Occipital lobe (tissue), 2 donors: Measurements from ENCODE around the gene GRIP1. TPM values are rescaled to one million over a fixed set of nuclear protein-coding genes. Genes with fewer than 3 reads are reported as not detected.

Experiments
- DNase-seq: peaks from one replicate; lab custom pipeline; 2025; lab: John Stamatoyannopoulos, UW
- total RNA-seq: library from RNA; depleted of rRNA; stranded (reverse); fragments of >200 nt; gene quantifications from one replicate; pipeline ENCODE4 v1.2.3, GENCODE V29; 2014

The GRIP1 gene
- total RNA-seq, 1 donor from 2014 or later = 104 TPM

- no peak for DNase-seq
Observed at GRCh38 chr12:66461331-66461730, 217.5 kb downstream of the GRIP1 start.

GRCh38 chr12:66459944-66460482, 218.9 kb downstream of the GRIP1 start:
- DNase-seq = no peak

- no peak for DNase-seq
Observed at GRCh38 chr12:66456612-66457011, 222.3 kb downstream of the GRIP1 start.

- DNase-seq = no peak
Observed at GRCh38 chr12:66453844-66454243, 225.0 kb downstream of the GRIP1 start.

GRCh38 chr12:66453120-66453519, 225.8 kb downstream of the GRIP1 start:
- DNase-seq = no peak

- no peak for DNase-seq
Observed at GRCh38 chr12:66449531-66449930, 229.3 kb downstream of the GRIP1 start.

GRCh38 chr12:66447643-66448042, 231.2 kb downstream of the GRIP1 start:
- DNase-seq = no peak

- DNase-seq = no peak
Observed at GRCh38 chr12:66446276-66446675, 232.6 kb downstream of the GRIP1 start.

GRCh38 chr12:66441905-66442559, 236.8 kb downstream of the GRIP1 start:
- no peak for DNase-seq

GRCh38 chr12:66438601-66439000, 240.3 kb downstream of the GRIP1 start:
- DNase-seq = no peak

- no peak for DNase-seq
Observed at GRCh38 chr12:66430106-66430505, 248.8 kb downstream of the GRIP1 start.

- DNase-seq = no peak
Observed at GRCh38 chr12:66428870-66429269, 250.0 kb downstream of the GRIP1 start.

GRCh38 chr12:66428261-66428660, 250.6 kb downstream of the GRIP1 start:
- DNase-seq = no peak

- DNase-seq = no peak
Observed at GRCh38 chr12:66426696-66427095, 252.2 kb downstream of the GRIP1 start.

GRCh38 chr12:66423266-66423665, 255.6 kb downstream of the GRIP1 start:
- DNase-seq = no peak

- DNase-seq = no peak
Observed at GRCh38 chr12:66418908-66419307, 260.0 kb downstream of the GRIP1 start.

GRCh38 chr12:66417217-66417616, 261.7 kb downstream of the GRIP1 start:
- no peak for DNase-seq

GRCh38 chr12:66409195-66409871, 269.5 kb downstream of the GRIP1 start:
- DNase-seq = no peak

GRCh38 chr12:66405395-66405794, 273.5 kb downstream of the GRIP1 start:
- DNase-seq = no peak

GRCh38 chr12:66403746-66404145, 275.1 kb downstream of the GRIP1 start:
- DNase-seq = no peak

- no peak for DNase-seq
Observed at GRCh38 chr12:66399911-66400306, 279.0 kb downstream of the GRIP1 start.

GRCh38 chr12:66398931-66399910, 279.7 kb downstream of the GRIP1 start:
- DNase-seq = no peak
